NOMO-1 (cell line): ENCODE data around the gene PPM1G.
"Not testable (repeated sequence)": the region's sequence is repeated elsewhere in the genome, so short reads cannot be mapped to it uniquely, and the experiment has no call there.

Source experiments
- DNase-seq, 2 experiments: peaks; one replicate each; lab custom pipeline; 2025; ENCODE audit not compliant: unreplicated experiment in 2 of 2; lab: John Stamatoyannopoulos, UW

Gene PPM1G, protein sequence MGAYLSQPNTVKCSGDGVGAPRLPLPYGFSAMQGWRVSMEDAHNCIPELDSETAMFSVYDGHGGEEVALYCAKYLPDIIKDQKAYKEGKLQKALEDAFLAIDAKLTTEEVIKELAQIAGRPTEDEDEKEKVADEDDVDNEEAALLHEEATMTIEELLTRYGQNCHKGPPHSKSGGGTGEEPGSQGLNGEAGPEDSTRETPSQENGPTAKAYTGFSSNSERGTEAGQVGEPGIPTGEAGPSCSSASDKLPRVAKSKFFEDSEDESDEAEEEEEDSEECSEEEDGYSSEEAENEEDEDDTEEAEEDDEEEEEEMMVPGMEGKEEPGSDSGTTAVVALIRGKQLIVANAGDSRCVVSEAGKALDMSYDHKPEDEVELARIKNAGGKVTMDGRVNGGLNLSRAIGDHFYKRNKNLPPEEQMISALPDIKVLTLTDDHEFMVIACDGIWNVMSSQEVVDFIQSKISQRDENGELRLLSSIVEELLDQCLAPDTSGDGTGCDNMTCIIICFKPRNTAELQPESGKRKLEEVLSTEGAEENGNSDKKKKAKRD

GRCh38 chr2:27409321-27410073 lies at the start of gene PPM1G:
Gene PPM1G (minus strand): TSS chr2:27409591. CDS start chr2:27409422, 169 bp downstream.
- peak; percentile 89 to 98 for DNase-seq

- no peak for DNase-seq
These were observed 44.6 kb upstream of the PPM1G start for GRCh38 chr2:27453968-27454367.

DNA sequence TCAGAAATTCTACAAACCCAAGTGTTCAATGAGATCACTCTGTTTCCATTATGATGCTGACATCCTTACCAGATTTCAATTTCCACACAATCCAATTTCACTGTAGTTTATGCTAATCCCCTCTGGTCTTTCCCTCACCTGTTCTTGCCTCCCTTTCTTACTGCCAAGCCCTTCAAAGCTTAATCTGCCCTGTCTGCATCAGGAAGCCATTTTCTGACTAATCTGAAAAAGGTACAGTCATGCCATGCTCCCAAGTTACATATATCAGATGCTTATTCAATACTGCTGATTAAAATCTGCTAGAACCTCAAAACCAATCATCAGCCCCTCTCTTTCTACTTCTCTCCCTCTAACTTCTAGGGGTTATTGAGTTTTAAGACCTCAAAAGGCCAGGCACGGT lies 41.7 kb upstream of the PPM1G start:
- no peak for DNase-seq

DNA sequence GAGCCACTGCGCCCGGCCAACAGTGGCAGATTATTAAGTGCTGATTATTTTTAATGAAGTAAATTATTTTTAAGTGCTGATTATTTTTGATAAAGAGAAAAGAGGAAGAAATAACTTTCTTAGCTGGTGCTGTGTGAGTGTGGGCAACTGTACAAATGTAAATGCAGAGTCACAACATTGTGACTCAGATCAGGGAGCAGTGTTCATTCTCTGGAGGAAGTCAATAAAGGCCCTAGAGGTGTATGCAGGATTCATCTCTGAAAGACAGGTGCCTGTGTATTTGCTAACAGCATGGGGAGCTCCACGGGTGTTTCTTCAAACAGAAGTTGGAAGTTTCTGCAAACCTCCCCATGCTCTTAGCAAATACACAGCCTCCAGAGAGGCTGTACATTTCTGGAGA lies 39.0 kb upstream of the PPM1G start:
- DNase-seq = no peak

- DNase-seq = no peak
These were observed 36.7 kb upstream of the PPM1G start for GRCh38 chr2:27446057-27446456.

GRCh38 chr2:27445615-27446014 lies 36.2 kb upstream of the PPM1G start:
- DNase-seq = no peak

DNA sequence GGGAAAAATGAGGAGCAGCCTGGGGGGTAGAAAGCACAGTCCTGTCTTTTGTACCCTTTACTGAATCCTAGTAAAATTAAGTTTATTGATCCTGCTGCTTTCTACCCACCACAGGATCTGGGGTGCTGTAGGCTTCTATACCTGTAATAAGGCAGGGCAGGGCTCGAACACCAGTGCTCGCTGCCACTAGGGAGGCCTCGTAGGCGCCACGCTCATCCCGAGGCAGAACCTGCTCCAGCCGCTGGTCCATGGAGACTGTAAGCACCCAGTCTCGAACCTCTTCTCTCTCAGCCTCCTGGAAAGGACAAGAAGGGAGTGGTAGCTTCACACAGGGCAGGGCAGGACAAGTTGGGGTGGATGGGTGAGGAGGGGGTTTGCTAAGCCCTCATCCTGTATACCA lies 35.8 kb upstream of the PPM1G start:
- no peak for DNase-seq

GRCh38 chr2:27442920-27443282 lies 33.5 kb upstream of the PPM1G start:
- DNase-seq = no peak

GRCh38 chr2:27441958-27442919 lies 32.8 kb upstream of the PPM1G start, which contains the start of gene KRTCAP3:
Gene KRTCAP3 (plus strand): TSS chr2:27442381. CDS start chr2:27442413, 32 bp downstream.
- no peak for DNase-seq

DNA sequence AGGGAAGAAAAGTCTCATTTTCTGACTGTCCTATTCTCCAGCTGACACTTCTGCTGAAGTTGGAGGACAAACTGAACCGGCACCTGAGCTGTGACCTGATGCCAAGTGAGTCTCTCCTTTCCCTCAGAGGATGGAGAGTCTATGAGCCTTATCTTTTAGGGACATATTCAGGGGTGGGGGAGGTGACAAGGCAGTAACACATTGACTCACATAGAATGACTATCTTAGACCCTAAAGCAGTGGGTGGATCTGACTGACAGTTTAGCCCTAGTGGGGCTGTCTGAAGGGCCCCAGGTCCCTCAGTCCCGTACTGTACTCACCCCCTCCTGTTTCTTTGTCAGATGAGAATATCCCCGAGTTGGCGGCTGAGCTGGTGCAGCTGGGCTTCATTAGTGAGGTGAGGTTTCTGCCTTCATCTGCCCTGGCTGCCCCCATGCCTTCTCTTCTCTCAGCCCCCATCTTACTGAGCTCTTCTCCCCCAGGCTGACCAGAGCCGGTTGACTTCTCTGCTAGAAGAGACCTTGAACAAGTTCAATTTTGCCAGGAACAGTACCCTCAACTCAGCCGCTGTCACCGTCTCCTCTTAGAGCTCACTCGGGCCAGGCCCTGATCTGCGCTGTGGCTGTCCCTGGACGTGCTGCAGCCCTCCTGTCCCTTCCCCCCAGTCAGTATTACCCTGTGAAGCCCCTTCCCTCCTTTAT lies 32.0 kb upstream of the PPM1G start:
- DNase-seq = no peak

- no peak for DNase-seq
These were observed 26.2 kb upstream of the PPM1G start for GRCh38 chr2:27435628-27436027.

GRCh38 chr2:27431395-27431794 lies 22.0 kb upstream of the PPM1G start:
- DNase-seq = no peak

DNA sequence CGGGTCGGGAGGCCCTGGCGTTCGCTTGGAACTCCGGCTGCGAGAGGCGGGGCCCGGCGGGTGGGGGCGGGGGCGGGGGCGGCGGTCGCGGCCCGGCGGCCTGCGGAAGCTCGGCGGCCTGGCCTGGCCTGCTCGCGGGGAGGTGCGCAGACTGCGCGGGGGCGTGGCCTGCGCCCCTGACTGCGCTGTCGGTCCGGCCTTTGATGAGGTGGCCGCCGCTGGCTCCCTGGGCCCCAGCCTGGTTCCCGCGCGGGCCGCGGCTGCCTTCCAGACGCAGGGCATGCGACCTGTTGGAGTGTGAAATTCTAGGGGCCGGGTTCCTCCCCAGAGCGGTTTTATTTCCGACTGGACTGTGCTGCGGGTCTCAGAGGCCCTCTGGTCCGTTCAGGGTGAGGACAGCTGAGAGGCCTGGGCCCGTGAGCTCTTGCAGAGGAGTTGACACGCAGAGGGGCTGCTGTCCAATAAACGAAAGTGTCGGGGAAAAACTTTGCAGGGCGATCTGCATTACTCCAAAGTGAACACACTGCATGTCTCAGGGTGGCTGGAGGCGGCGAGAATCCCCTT lies 19.7 kb upstream of the PPM1G start:
- peak; percentile 73 to 83 for DNase-seq

DNA sequence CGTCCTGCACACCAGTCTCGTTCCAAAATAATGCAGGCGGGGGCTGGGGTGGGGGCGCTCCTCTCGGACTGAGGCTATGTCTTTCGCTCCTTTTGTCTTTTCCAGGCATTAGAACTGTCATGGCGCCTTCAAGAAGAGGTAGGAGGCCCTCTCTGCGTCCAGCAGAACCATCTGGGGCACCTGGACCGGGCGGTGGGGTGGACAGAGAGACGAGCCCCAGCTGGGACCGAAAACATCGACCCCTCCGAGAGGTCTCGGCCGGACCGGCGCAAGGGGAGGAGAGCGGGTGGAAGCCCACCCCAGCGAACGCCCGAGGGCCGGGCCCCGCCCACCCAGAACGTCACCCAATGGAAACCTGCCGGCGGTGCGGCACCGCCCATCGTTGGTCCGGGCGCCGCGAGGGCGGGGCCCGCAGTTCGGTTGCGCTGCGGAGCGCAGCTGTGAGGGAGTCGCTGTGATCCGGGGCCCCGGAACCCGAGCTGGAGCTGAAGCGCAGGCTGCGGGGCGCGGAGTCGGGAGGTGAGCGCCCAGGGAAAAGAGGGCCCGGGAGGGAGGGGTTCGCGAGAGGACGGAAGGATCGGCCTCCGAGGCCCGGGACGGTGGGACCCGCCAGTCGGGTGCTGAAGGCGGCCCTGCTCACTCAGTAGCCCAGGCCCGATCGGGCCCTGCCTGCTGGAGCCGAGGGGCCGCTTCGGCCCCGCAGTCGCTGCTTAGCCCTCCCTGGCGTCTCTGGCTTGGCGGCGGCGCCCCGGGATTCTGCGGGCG lies 19.0 kb upstream of the PPM1G start, which contains the start of gene NRBP1:
TSS of gene NRBP1 (plus strand) at position 419 of the 765 bp plus-strand sequence. CDS start 4,643 bp downstream, outside the sequence.
- DNase-seq = peak; percentile 81 to 95

DNA sequence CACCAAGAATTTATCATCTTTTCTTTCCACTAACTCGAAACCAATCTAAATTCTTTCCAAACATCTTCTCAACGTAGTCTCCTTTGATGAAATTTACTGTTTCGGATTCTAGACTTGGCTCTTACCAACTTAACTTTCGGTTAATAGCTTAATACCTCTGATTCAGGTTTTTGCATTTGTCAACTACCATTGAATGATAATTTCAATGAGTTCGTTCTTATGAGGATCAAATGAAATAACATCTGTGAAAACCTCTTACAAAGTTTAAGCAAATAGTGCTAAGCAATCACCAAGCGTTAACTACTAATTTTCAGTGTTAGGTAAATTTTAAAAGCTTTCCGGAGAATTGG lies 18.4 kb upstream of the PPM1G start:
- peak in 1 of 2 experiments; percentile 51 for DNase-seq

DNA sequence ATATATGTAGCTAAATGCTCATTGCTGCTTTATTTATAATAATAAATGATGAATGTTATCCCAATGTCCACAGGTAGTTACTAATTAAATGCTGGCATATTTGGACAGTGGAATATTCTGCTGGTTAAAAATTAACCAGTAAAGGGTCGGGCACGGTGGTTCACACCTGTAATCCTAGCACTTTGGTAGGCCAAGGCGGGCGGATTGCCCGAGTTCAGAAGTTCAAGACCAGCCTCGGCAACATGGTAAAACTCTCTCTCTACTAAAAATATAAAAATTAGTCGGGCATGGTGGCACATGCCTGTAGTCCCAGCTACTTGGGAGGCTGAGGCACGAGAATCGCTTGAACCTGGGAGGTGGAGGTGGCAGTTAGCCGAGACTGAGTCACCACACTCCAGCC lies 15.6 kb upstream of the PPM1G start:
- not testable (repeated sequence) for DNase-seq

DNA sequence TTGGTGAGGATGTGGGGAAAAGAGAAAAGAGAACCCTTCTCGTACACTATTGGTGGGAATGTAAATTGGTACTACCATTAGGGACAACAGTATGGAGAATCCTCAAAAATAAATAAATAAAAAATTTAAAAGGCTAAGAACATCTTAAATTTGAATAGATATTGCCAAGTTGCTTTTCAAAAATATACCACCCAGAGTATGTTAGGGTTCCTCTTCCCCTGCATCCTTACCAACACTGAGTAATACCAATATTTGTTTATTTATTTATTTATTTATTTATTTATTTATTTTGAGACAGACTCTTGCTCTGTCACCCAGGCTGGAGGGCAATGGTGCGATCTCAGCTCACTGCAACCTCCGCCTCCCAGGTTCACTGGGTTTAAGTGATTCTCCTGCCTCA lies 13.6 kb upstream of the PPM1G start:
- DNase-seq = no peak

GRCh38 chr2:27421660-27422250 lies 12.4 kb upstream of the PPM1G start:
- DNase-seq = no peak
